HepG2 (cell line): Measurements from ENCODE around the gene GRB2. TPM values are rescaled to one million over a fixed set of nuclear protein-coding genes. Genes with fewer than 3 reads are reported as not detected.

Experiments
- ARID2 ChIP-seq: sonication (generic); formaldehyde crosslinking; IDR thresholded peaks from 2 replicates; pipeline ENCODE4 v1.8.1; 2022; ENCODE audit warnings: mild to moderate bottlenecking, missing genetic modification reagents, borderline replicate concordance
- ARNT ChIP-seq: fragments of 450-650 bp; IDR thresholded peaks from 2 replicates; pipeline ENCODE4 v1.6.1; 2017
- ELF4 ChIP-seq: sonication (generic); formaldehyde crosslinking; IDR thresholded peaks from 2 replicates; pipeline ENCODE4 v1.5.0; 2020; ENCODE audit warnings: missing genetic modification reagents, mild to moderate bottlenecking, moderate library complexity, borderline replicate concordance
- HNRNPUL1 ChIP-seq: fragments of 200-400 bp; formaldehyde crosslinking; IDR thresholded peaks from 2 replicates; pipeline ENCODE4 v1.6.1; 2017; ENCODE audit warnings: low read depth, mild to moderate bottlenecking, low read length, moderate library complexity
- LRRFIP1 ChIP-seq: sonication (generic); formaldehyde crosslinking; conservative IDR thresholded peaks from 2 replicates; pipeline ENCODE4 v1.4.0; 2020; ENCODE audit warnings: missing genetic modification reagents
- MAFG ChIP-seq: sonication (generic); formaldehyde crosslinking; IDR thresholded peaks from 2 replicates; pipeline ENCODE4 v1.5.1; 2020; ENCODE audit warnings: mild to moderate bottlenecking, missing genetic modification reagents
- NBN ChIP-seq: fragments of 450-650 bp; conservative IDR thresholded peaks from 2 replicates; pipeline ENCODE4 v1.6.1; 2017
- NCOA2 ChIP-seq: sonication (generic); formaldehyde crosslinking; IDR thresholded peaks from 2 replicates; pipeline ENCODE4 v1.8.0; 2022; ENCODE audit warnings: inconsistent platforms
- NKX3-1 ChIP-seq: sonication (generic); formaldehyde crosslinking; IDR thresholded peaks from 2 replicates; pipeline ENCODE4 v1.5.0; 2020; ENCODE audit warnings: missing genetic modification reagents
- PAXIP1 ChIP-seq: sonication (generic); formaldehyde crosslinking; conservative IDR thresholded peaks from 2 replicates; pipeline ENCODE4 v1.4.0; 2020; ENCODE audit warnings: mild to moderate bottlenecking, missing genetic modification reagents, moderate library complexity
- POLR2G ChIP-seq: fragments of 200-400 bp; formaldehyde crosslinking; IDR thresholded peaks from 2 replicates; pipeline ENCODE4 v1.6.1; 2018; ENCODE audit warnings: mild to moderate bottlenecking, low read depth, low read length, moderate library complexity
- RFX3 ChIP-seq: IDR thresholded peaks from 2 replicates; pipeline ENCODE4 v1.6.1; 2016; ENCODE audit warnings: missing biosample characterization, missing genetic modification reagents
- ZFP37 ChIP-seq: sonication (generic); formaldehyde crosslinking; IDR thresholded peaks from 2 replicates; pipeline ENCODE4 v1.4.0; 2020; ENCODE audit warnings: missing genetic modification reagents, borderline replicate concordance
- ZFYVE20 ChIP-seq: sonication (generic); formaldehyde crosslinking; IDR thresholded peaks from 2 replicates; pipeline ENCODE4 v1.8.0; 2023; ENCODE audit warnings: low read depth, mild to moderate bottlenecking, moderate library complexity, missing genetic modification reagents, borderline replicate concordance
- ZNF280B ChIP-seq: sonication (generic); formaldehyde crosslinking; IDR thresholded peaks from 2 replicates; pipeline ENCODE4 v1.5.0; 2020; ENCODE audit warnings: missing genetic modification reagents, mild to moderate bottlenecking, borderline replicate concordance
- ZNF367 ChIP-seq: sonication (generic); formaldehyde crosslinking; IDR thresholded peaks from 2 replicates; pipeline ENCODE4 v1.4.0; 2020; ENCODE audit warnings: missing genetic modification reagents, borderline replicate concordance
- ZNF607 ChIP-seq: sonication (generic); formaldehyde crosslinking; IDR thresholded peaks from 2 replicates; pipeline ENCODE4 v1.5.1; 2020; ENCODE audit warnings: missing genetic modification reagents, mild to moderate bottlenecking, borderline replicate concordance
- ZZZ3 ChIP-seq: sonication (generic); formaldehyde crosslinking; IDR thresholded peaks from 2 replicates; pipeline ENCODE4 v1.4.0; 2020; ENCODE audit warnings: missing genetic modification reagents, mild to moderate bottlenecking, borderline replicate concordance
- polyA plus RNA-seq, 8 experiments: library from polyadenylated mRNA; depleted of rRNA in 3 of 8; stranded (reverse) in 7 of 8; unstranded in 1 of 8; fragments of >200 nt; fragmentation: Illumina TruSeq in 4 of 8; extraction: Trizol in 4 of 8; gene quantifications; 2 replicates each; pipeline versions ENCODE4 v1.2.1 to v1.2.3, GENCODE V29; 2011 to 2016; ENCODE audit warnings: low read depth in 4 of 8, missing spikeins in 1 of 8, mixed read lengths in 1 of 8; ENCODE audit not compliant: insufficient read depth in 1 of 8
- total RNA-seq, 5 experiments: library from RNA; depleted of rRNA; stranded (reverse); fragments of >200 nt; fragmentation: Illumina TruSeq; extraction: Trizol; gene quantifications; 2 replicates each; pipeline ENCODE4 v1.2.3, GENCODE V29; 2016; ENCODE audit warnings: low read depth in 1 of 5
- TF ChIP-seq, protein P1 (sequence below): sonication (generic); formaldehyde crosslinking; IDR thresholded peaks from 2 replicates; pipeline ENCODE4 v1.5.1; 2020; ENCODE audit warnings: missing genetic modification reagents, mild to moderate bottlenecking, borderline replicate concordance

Gene GRB2
- total and polyA plus RNA-seq, 2 of the 13 experiments (the other 11 are each of a cell fraction or from before 2014, with no cell fraction given): 84.6 to 92.3 TPM

DNA sequence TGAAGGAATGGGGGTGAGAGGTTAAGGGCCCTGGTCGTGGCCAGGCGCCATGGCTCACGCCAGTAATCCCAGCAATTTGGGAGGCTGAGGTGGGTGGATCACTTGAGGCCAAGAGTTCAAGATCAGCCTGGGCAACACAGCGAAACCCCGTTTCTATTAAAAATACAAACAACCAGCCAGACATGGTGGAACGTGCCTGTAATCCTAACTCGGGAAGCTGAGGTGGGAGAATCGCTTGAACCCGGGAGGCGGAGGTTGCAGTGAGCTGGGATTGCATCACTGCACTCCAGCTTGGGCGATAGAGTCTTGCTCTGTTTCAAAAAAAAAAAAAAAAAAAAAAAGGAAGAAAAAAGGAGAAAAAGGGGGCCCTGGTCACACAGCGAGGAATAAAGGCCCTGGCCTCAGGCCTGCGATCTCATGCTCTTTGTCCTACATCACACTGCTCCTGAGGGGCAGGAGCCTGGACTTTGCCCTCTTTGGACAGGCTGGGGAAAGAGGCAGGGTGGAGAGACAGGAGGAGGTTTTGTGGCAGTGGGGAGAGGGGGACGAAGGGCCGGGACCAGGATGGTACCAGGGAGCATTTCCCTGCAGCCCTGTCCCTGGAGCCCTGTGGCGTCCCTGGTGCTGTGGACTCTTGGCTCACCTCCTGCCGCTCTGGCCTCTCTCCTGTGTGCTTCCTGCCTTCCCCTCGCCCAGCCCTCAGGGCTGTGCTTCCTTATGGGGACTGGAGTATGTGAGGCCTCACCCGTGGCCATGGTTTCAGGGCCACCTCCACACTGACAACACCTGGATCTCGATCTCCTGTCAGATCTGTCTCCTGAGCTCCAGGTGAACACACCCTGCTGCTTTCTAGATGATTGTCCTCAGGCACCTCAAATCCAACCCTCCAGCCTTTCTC lies 96.5 kb downstream of the GRB2 start (continued):
- TF ChIP-seq LRRFIP1: no peak
- no peak; the same call in 1 of the 2 replicates for TF ChIP-seq NKX3-1 (CRISPR knock-in tag)
- TF ChIP-seq ZFYVE20 (CRISPR knock-in tag): no peak
- TF ChIP-seq, protein P1, sequence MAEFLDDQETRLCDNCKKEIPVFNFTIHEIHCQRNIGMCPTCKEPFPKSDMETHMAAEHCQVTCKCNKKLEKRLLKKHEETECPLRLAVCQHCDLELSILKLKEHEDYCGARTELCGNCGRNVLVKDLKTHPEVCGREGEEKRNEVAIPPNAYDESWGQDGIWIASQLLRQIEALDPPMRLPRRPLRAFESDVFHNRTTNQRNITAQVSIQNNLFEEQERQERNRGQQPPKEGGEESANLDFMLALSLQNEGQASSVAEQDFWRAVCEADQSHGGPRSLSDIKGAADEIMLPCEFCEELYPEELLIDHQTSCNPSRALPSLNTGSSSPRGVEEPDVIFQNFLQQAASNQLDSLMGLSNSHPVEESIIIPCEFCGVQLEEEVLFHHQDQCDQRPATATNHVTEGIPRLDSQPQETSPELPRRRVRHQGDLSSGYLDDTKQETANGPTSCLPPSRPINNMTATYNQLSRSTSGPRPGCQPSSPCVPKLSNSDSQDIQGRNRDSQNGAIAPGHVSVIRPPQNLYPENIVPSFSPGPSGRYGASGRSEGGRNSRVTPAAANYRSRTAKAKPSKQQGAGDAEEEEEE: no peak; the same call in 1 of the 2 replicates
- TF ChIP-seq ZNF280B: peak; percentile 66; the same call in 1 of the 2 replicates
- no peak for TF ChIP-seq ARNT
- TF ChIP-seq MAFG (CRISPR knock-in tag): no peak
- peak; percentile 87 for TF ChIP-seq ZNF607 (CRISPR knock-in tag)
- TF ChIP-seq ZZZ3 (CRISPR knock-in tag): peak; percentile 83; the same call in 1 of the 2 replicates
- TF ChIP-seq POLR2G: peak; percentile 97
- TF ChIP-seq PAXIP1 (CRISPR knock-in tag): peak; percentile 96
- no peak for TF ChIP-seq HNRNPUL1
- 0 out of 2 replicates have a peak, but pooled peaks have one; percentile 43 for TF ChIP-seq ARID2 (CRISPR knock-in tag)
- no peak for TF ChIP-seq NBN
- TF ChIP-seq NCOA2 (CRISPR knock-in tag): peak; percentile 70
- TF ChIP-seq ZNF367 (CRISPR knock-in tag): no peak
- TF ChIP-seq RFX3: no peak
- TF ChIP-seq ZFP37 (CRISPR knock-in tag): no peak
- TF ChIP-seq ELF4: no peak
